Measurements from ENCODE around the gene UQCRHL. TPM values are rescaled to one million over a fixed set of nuclear protein-coding genes. Genes with fewer than 3 reads are reported as not detected.

UQCRHL gene
- total and polyA plus RNA-seq, 10 of the 15 experiments (the other 5 are each of a cell fraction or from before 2014, with no cell fraction given) = 1.4 to 17.3 (median 5.7) TPM

DNA sequence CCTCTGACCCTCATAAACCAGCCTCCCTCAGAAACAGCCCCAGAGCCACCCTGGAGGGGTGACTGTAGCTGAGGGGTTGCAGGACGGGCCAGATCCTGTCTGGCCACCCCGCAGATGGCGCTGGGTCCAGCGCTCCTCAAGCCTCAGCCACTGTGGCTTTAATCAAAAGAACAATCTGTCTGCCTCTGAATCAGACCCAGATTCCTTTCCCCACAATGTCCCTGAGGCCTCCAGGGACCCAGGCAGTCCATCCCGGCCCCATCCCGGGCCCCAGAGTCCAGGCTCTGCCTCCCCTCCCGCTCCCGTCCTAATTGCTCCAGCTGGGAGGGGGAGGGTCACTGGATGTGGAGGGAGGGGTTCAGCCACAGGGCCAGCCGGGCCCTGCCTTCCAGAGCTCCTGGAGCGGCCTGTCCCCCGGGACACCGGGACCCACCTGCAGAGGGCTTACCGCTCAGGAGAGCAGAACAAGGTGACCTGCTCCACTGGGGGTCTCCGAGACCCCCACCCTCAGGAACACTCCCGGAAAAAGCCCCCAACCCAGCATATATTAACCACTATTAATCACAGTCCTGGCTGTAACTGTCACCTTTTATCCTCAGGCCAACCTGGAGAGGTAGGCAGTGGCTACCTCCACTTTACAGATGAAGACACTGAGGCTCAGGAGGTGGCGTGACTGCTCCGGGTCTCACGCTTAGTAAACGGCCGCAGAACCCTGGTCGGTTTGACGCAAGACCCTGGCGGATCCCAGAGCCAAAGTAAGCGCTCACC is 49.7 kb downstream of the UQCRHL start:
- 10% methylated on average over 22 of the region's 24 CpGs for WGBS (ENCODE audit: insufficient coverage, insufficient replicate concordance, low lambda C conversion rate, missing lambda C conversion rate)
- no peaks in the 10 kb centered on the region for H3K79me2 ChIP-seq (ENCODE audit: control insufficient read depth, insufficient read depth, low read length)
- in situ Hi-C loops (cut with MboI) (no loop called here), intact Hi-C loops (cut with micrococcal nuclease; ENCODE audit: unreplicated experiment) (no loop called here)
- peaks cover 8 to 22% of the 10 kb centered on the region in 2 experiments; a peak in 3 of 4 replicates for H3K27me3 ChIP-seq (replicated peaks in 1 of 2; ENCODE audit: control insufficient read depth in 2 of 2, insufficient read depth in 2 of 2, low read length in 1 of 2)
- no TSS peak for BruUV-seq (replicated peaks)
- DNase-seq (ENCODE audit: low read depth, low spot score) (no peak), ATAC-seq (peak; percentile 17; the same call in 1 of the 3 replicates), FAIRE-seq (no peak)
- ChIA-PET CTCF (no interaction called here), RAD21 (ENCODE audit: unreplicated experiment) (no interaction called here), SMC1A (ENCODE audit: uncharacterized antibody, unreplicated experiment) (no interaction called here), POLR2A (no interaction called here)
- H3K4me2 ChIP-seq (ENCODE audit: control insufficient read depth, insufficient read depth) = no peak overlapping the region
- H2AFZ ChIP-seq (ENCODE audit: control insufficient read depth, low read depth, low read length) = no peak overlapping the region
- TF ChIP-seq ZBED1 (IDR thresholded peaks at IDR 0.05; ENCODE audit: borderline replicate concordance) (no peak), EED (IDR thresholded peaks at IDR 0.05; ENCODE audit: low read depth) (no peak), MYB (IDR thresholded peaks at IDR 0.05; ENCODE audit: borderline replicate concordance, low read depth, low read length) (no peak), ESRRA (IDR thresholded peaks at IDR 0.05; ENCODE audit: low read length) (no peak), WRNIP1 (IDR thresholded peaks at IDR 0.05; ENCODE audit: borderline replicate concordance, low read depth, low read length) (no peak), CBX3 (IDR thresholded peaks at IDR 0.05; ENCODE audit: borderline replicate concordance, low read depth) (no peak), MAX (IDR thresholded peaks at IDR 0.05; ENCODE audit: low read depth, low read length) (no peak), GATAD2B (conservative IDR thresholded peaks at IDR 0.05; ENCODE audit: low read depth) (no peak), RAD21 (IDR thresholded peaks at IDR 0.05; ENCODE audit: insufficient read depth, low read depth, low read length) (no peak), IKZF1 (conservative IDR thresholded peaks at IDR 0.05) (no peak), YY1 (IDR thresholded peaks at IDR 0.05; ENCODE audit: low read depth, low read length) (no peak), SMC3 (IDR thresholded peaks at IDR 0.05; ENCODE audit: borderline replicate concordance, low read length) (no peak), POLR2A (IDR thresholded peaks at IDR 0.05; ENCODE audit: low read depth, low read length) (no peak), CTCF (IDR thresholded peaks at IDR 0.05 in 2 of 3, conservative IDR thresholded peaks at IDR 0.05 in 1 of 3; ENCODE audit: control insufficient read depth in 2 of 3, extremely low read depth in 1 of 3, insufficient read depth in 1 of 3, low read depth in 3 of 3, low read length in 3 of 3) (no peak), STAT3 (IDR thresholded peaks at IDR 0.05; ENCODE audit: low read depth, low read length) (no peak)
- TF ChIP-seq, protein P1, sequence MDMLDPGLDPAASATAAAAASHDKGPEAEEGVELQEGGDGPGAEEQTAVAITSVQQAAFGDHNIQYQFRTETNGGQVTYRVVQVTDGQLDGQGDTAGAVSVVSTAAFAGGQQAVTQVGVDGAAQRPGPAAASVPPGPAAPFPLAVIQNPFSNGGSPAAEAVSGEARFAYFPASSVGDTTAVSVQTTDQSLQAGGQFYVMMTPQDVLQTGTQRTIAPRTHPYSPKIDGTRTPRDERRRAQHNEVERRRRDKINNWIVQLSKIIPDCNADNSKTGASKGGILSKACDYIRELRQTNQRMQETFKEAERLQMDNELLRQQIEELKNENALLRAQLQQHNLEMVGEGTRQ (IDR thresholded peaks at IDR 0.05; ENCODE audit: borderline replicate concordance, low read depth, low read length) = no peak
- TF ChIP-seq, protein P2, sequence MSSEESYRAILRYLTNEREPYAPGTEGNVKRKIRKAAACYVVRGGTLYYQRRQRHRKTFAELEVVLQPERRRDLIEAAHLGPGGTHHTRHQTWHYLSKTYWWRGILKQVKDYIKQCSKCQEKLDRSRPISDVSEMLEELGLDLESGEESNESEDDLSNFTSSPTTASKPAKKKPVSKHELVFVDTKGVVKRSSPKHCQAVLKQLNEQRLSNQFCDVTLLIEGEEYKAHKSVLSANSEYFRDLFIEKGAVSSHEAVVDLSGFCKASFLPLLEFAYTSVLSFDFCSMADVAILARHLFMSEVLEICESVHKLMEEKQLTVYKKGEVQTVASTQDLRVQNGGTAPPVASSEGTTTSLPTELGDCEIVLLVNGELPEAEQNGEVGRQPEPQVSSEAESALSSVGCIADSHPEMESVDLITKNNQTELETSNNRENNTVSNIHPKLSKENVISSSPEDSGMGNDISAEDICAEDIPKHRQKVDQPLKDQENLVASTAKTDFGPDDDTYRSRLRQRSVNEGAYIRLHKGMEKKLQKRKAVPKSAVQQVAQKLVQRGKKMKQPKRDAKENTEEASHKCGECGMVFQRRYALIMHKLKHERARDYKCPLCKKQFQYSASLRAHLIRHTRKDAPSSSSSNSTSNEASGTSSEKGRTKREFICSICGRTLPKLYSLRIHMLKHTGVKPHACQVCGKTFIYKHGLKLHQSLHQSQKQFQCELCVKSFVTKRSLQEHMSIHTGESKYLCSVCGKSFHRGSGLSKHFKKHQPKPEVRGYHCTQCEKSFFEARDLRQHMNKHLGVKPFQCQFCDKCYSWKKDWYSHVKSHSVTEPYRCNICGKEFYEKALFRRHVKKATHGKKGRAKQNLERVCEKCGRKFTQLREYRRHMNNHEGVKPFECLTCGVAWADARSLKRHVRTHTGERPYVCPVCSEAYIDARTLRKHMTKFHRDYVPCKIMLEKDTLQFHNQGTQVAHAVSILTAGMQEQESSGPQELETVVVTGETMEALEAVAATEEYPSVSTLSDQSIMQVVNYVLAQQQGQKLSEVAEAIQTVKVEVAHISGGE (CRISPR knock-in tag; IDR thresholded peaks at IDR 0.05) = no peak
- H3K36me3 ChIP-seq (ENCODE audit: control insufficient read depth in 2 of 2, insufficient read depth in 2 of 2, low read length in 1 of 2) = no peaks in the 10 kb centered on the region
- H4K20me1 ChIP-seq (ENCODE audit: control insufficient read depth, insufficient read depth) = no peaks in the 10 kb centered on the region
- no peak overlapping the region for H3K27ac ChIP-seq (ENCODE audit: control insufficient read depth, insufficient read depth)
- no peaks in the 10 kb centered on the region for H3K4me1 ChIP-seq (ENCODE audit: control insufficient read depth, insufficient read depth, low read length)
- no peaks in the 10 kb centered on the region for H3K9me3 ChIP-seq (replicated peaks; ENCODE audit: control insufficient read depth, insufficient read depth, low read length)
- no peak overlapping the region for H3K9ac ChIP-seq (ENCODE audit: control insufficient read depth, insufficient read depth, low read length)
- no peak overlapping the region for H3K4me3 ChIP-seq
